GM12878 (cell line): ENCODE results near the gene KCND3. TPM values are rescaled to one million over a fixed set of nuclear protein-coding genes. Genes with fewer than 3 reads are reported as not detected.

Source experiments
- ATAC-seq: fragments of 200-7000 bp; cut with Tn5 transposase; 3 replicates; pipeline ENCODE4 v1.9.1; 2020; ENCODE audit warnings: mild to moderate bottlenecking, moderate library complexity
- BruUV-seq: library from RNA; stranded (reverse); fragments of 400-500 nt; replicated peaks from 2 replicates; lab custom pipeline; 2021; lab: Mats Ljungman, UMichigan
- CTCF ChIA-PET: fragments of 300-600 bp; sonication (Branson Sonifier 250); formaldehyde crosslinking; extraction: SDS; loops from one replicate; lab custom pipeline; 2021; ENCODE audit warnings: inconsistent platforms; lab: Yijun Ruan, JAX
- POLR2A ChIA-PET: fragments of 350-600 bp; formaldehyde crosslinking; extraction: SDS; loops from one replicate; lab custom pipeline; 2021; ENCODE audit warnings: inconsistent platforms; lab: Charles Lee
- RAD21 ChIA-PET: fragments of 300-600 bp; sonication (Branson Sonifier 250); formaldehyde crosslinking; loops from one replicate; lab custom pipeline; 2023; ENCODE audit warnings: antibody characterized with exemption; ENCODE audit not compliant: unreplicated experiment; lab: Charles Lee
- SMC1A ChIA-PET: fragments of 300-600 bp; sonication (Branson Sonifier 250); formaldehyde crosslinking; loops from one replicate; lab custom pipeline; 2023; ENCODE audit not compliant: unreplicated experiment, uncharacterized antibody; lab: Charles Lee
- DNase-seq: peaks from one replicate; pipeline ENCODE4 v3.0.0-alpha.2; 2011; ENCODE audit warnings: low read depth, low spot score
- FAIRE-seq: peaks from 3 replicates; lab custom pipeline; 2011; peaks lifted over from hg19 to GRCh38; lab: Jason Lieb, UNC
- H2AFZ ChIP-seq: 2 replicates; pipeline ENCODE4 v1.6.0; 2011; ENCODE audit warnings: low read depth, low read length, control low read depth; ENCODE audit not compliant: control insufficient read depth
- H3K27ac ChIP-seq: 2 replicates; pipeline ENCODE4 v1.5.1; 2011; ENCODE audit warnings: control low read depth; ENCODE audit not compliant: control insufficient read depth, insufficient read depth
- H3K27me3 ChIP-seq, 2 experiments: replicated peaks in 1 of 2; 2 replicates each; pipeline versions ENCODE4 v1.6.0 to v1.6.1; 2011; ENCODE audit warnings: low read length in 1 of 2; ENCODE audit not compliant: control insufficient read depth in 2 of 2, insufficient read depth in 2 of 2
- H3K36me3 ChIP-seq, 2 experiments: 2 replicates each; pipeline ENCODE4 v1.5.1; 2011; ENCODE audit warnings: low read length in 1 of 2; ENCODE audit not compliant: control insufficient read depth in 2 of 2, insufficient read depth in 2 of 2
- H3K4me1 ChIP-seq: 2 replicates; pipeline ENCODE4 v1.6.1; 2011; ENCODE audit warnings: mild to moderate bottlenecking, low read length, moderate library complexity, mixed read lengths; ENCODE audit not compliant: control insufficient read depth, insufficient read depth
- H3K4me2 ChIP-seq: 2 replicates; pipeline ENCODE4 v1.6.0; 2011; ENCODE audit warnings: control low read depth; ENCODE audit not compliant: control insufficient read depth, insufficient read depth
- H3K4me3 ChIP-seq: fragments of 200-600 bp; sonication (generic); 2 replicates; pipeline ENCODE4 v1.5.1; 2016
- H3K79me2 ChIP-seq: 2 replicates; pipeline ENCODE4 v1.6.0; 2011; ENCODE audit warnings: low read length; ENCODE audit not compliant: control insufficient read depth, insufficient read depth
- H3K9ac ChIP-seq: 2 replicates; pipeline ENCODE4 v1.8.0; 2011; ENCODE audit warnings: low read length, control low read depth, mixed read lengths; ENCODE audit not compliant: control insufficient read depth, insufficient read depth
- H3K9me3 ChIP-seq: replicated peaks from 3 replicates; pipeline ENCODE4 v1.5.1; 2011; ENCODE audit warnings: mild to moderate bottlenecking, low read length; ENCODE audit not compliant: control insufficient read depth, insufficient read depth
- H4K20me1 ChIP-seq: 2 replicates; pipeline ENCODE4 v1.6.0; 2011; ENCODE audit not compliant: control insufficient read depth, insufficient read depth
- CBFB ChIP-seq: IDR thresholded peaks from 2 replicates; pipeline ENCODE4 v1.6.1; 2016; ENCODE audit warnings: antibody characterized with exemption, low read depth
- CEBPZ ChIP-seq: fragments of 150-350 bp; IDR thresholded peaks from 2 replicates; pipeline ENCODE4 v1.6.1; 2016; ENCODE audit warnings: low read depth, low read length
- NFYB ChIP-seq: IDR thresholded peaks from 2 replicates; pipeline ENCODE4 v1.6.1; 2011; ENCODE audit warnings: low read depth, mild to moderate bottlenecking, low read length, improper control_type of control experiment, moderate library complexity; ENCODE audit not compliant: insufficient read depth
- PKNOX1 ChIP-seq: fragments of 450-650 bp; IDR thresholded peaks from 2 replicates; pipeline ENCODE4 v1.6.1; 2016; ENCODE audit warnings: mild to moderate bottlenecking
- STAT3 ChIP-seq: IDR thresholded peaks from 2 replicates; pipeline ENCODE4 v1.6.1; 2011; ENCODE audit warnings: low read depth, low read length, improper control_type of control experiment
- WGBS: methylation state at CpG from one replicate; pipeline ENCODE4 v1.1.6; 2016; ENCODE audit warnings: low lambda C conversion rate; ENCODE audit not compliant: insufficient replicate concordance, insufficient coverage; ENCODE audit errors: missing lambda C conversion rate; 5-methylcytosine and 5-hydroxymethylcytosine counted together
- in situ Hi-C: fragments of 300-500 bp; cut with MboI; formaldehyde crosslinking; loops from 9 replicates; pipeline ENCODE4 v1.14.3; 2018; ENCODE audit warnings: mixed read lengths
- intact Hi-C: fragments of 100-400 bp; cut with micrococcal nuclease; formaldehyde crosslinking; loops from one replicate; pipeline ENCODE4 v1.14.2; 2022; ENCODE audit not compliant: unreplicated experiment
- polyA plus RNA-seq, 11 experiments: library from polyadenylated mRNA; depleted of rRNA in 4 of 11; unstranded in 6 of 11; stranded (reverse) in 5 of 11; fragments of >200 nt; fragmentation: Nextera tagmentation in 4 of 11; fragmentation: Illumina TruSeq in 1 of 11; extraction: Ambion mirVana in 4 of 11; extraction: Trizol in 1 of 11; gene quantifications; 1 replicate in 1 of 11; 2 replicates in 10 of 11; pipeline versions ENCODE4 v1.2.1 to v1.2.3, GENCODE V29; 2011 to 2016; ENCODE audit warnings: inconsistent platforms in 2 of 11, missing spikeins in 2 of 11, low read depth in 1 of 11
- total RNA-seq, 4 experiments: library from RNA; depleted of rRNA in 3 of 4; stranded (reverse); fragments of >200 nt in 3 of 4; fragmentation: Illumina TruSeq in 1 of 4; extraction: Trizol in 1 of 4; gene quantifications; 2 replicates each; pipeline versions ENCODE4 v1.2.1 to v1.2.3, GENCODE V29; 2013 to 2021

Gene KCND3
- total and polyA plus RNA-seq, 10 of the 15 experiments (the other 5 are each of a cell fraction or from before 2014, with no cell fraction given) = 0.02 TPM; not detected in 9

- RAD21 ChIA-PET = interaction anchor here (6.7 kb wide), 1 partner anchor 236 kb away, joined by 51 read pairs; no protein-coding TSS in a partner anchor
- TF ChIP-seq PKNOX1 = no peak
- TF ChIP-seq STAT3 = no peak
These were observed 245.8 kb downstream of the KCND3 start for GRCh38 chr1:111743679-111744101.

GRCh38 chr1:111742938-111743549 lies 246.4 kb downstream of the KCND3 start:
- Histone ChIP-seq H3K27me3 (peaks cover 0 to 6% of the 10 kb centered on the region in 2 experiments; a peak in 1 of 4 replicates), H3K4me1 (peaks cover 7% of the 10 kb centered on the region; the same call in 1 of the 2 replicates), H3K4me2 (no peak overlapping the region), H3K36me3 (no peaks in the 10 kb centered on the region), H4K20me1 (no peaks in the 10 kb centered on the region), H3K27ac (no peak overlapping the region), H2AFZ (no peak overlapping the region), H3K4me3 (no peak overlapping the region), H3K79me2 (no peaks in the 10 kb centered on the region), H3K9ac (no peak overlapping the region), H3K9me3 (no peaks in the 10 kb centered on the region)
- FAIRE-seq = no peak
- BruUV-seq = no TSS peak
- TF ChIP-seq CEBPZ = no peak
- TF ChIP-seq CBFB = no peak
- TF ChIP-seq NFYB = no peak
- no peak for DNase-seq
- intact Hi-C loops = no loop called here
- in situ Hi-C loops = no loop called here
- 27% methylated on average over 5 of the region's 5 CpGs for WGBS
- SMC1A ChIA-PET = interaction anchor here (1.7 to 12.9 kb wide), 4 partner anchors 28 to 261 kb away, joined by 4 to 123 read pairs (median 32); no protein-coding TSS in a partner anchor
- CTCF ChIA-PET = interaction anchor here (0.6 to 12.7 kb wide), 7 partner anchors 9 to 713 kb away, joined by 3 to 135 read pairs (median 5); no protein-coding TSS in a partner anchor
- POLR2A ChIA-PET = interaction anchor here (0.6 to 1.7 kb wide), 2 partner anchors 9 to 25 kb away, joined by 3 to 4 read pairs; no protein-coding TSS in a partner anchor
- RAD21 ChIA-PET = interaction anchor here (0.8 to 6.7 kb wide), 3 partner anchors 21 to 235 kb away, joined by 3 to 51 read pairs (median 4); no protein-coding TSS in a partner anchor
- ATAC-seq = no peak

More at GRCh38 chr1:111743679-111744101, 245.8 kb downstream of the KCND3 start:
- CTCF ChIA-PET = interaction anchor here (0.6 to 12.7 kb wide), 8 partner anchors 8 to 713 kb away, joined by 3 to 135 read pairs (median 11); no protein-coding TSS in a partner anchor
- Histone ChIP-seq H3K79me2 (no peaks in the 10 kb centered on the region), H3K36me3 (no peaks in the 10 kb centered on the region), H3K27me3 (peaks cover 0 to 6% of the 10 kb centered on the region in 2 experiments; a peak in 1 of 4 replicates), H4K20me1 (no peaks in the 10 kb centered on the region), H3K4me1 (peaks cover 5% of the 10 kb centered on the region; the same call in 1 of the 2 replicates), H3K27ac (no peak overlapping the region), H2AFZ (no peak overlapping the region), H3K9me3 (no peaks in the 10 kb centered on the region), H3K4me3 (no peak overlapping the region), H3K4me2 (no peak overlapping the region), H3K9ac (no peak overlapping the region)
- FAIRE-seq (no peak), ATAC-seq (no peak), DNase-seq (no peak)
- intact Hi-C loops = no loop called here
- WGBS = 45% methylated on average over 3 of the region's 3 CpGs
- SMC1A ChIA-PET = interaction anchor here (1.1 to 12.9 kb wide), 5 partner anchors 24 to 261 kb away, joined by 4 to 123 read pairs (median 8); no protein-coding TSS in a partner anchor
- POLR2A ChIA-PET = interaction anchor here (0.6 to 1.7 kb wide), 2 partner anchors 10 to 26 kb away, joined by 3 to 4 read pairs; no protein-coding TSS in a partner anchor
- in situ Hi-C loops = no loop called here
- BruUV-seq = no TSS peak
